H9 (cell line): ENCODE measurements around the gene AKAP9. TPM values are rescaled to one million over a fixed set of nuclear protein-coding genes. Genes with fewer than 3 reads are reported as not detected.
A peak's percentile ranks its signal among the peaks of the same experiment; 100 is the strongest.

Experiments used
- DNase-seq: peaks from one replicate; pipeline ENCODE4 v3.0.0-alpha.2; 2017
- H2AFZ ChIP-seq: one replicate; pipeline ENCODE4 v1.6.1; 2013; ENCODE audit warnings: mild to moderate bottlenecking, low read length, control low read depth, moderate library complexity
- H2AK5ac ChIP-seq: 2 replicates; pipeline ENCODE4 v1.6.1; 2013; ENCODE audit warnings: low read length, control low read depth, mixed read lengths; ENCODE audit not compliant: insufficient read length
- H2BK120ac ChIP-seq: one replicate; pipeline ENCODE4 v1.6.1; 2013; ENCODE audit warnings: low read depth, mild to moderate bottlenecking, low read length, control low read depth, inconsistent platforms; ENCODE audit not compliant: poor library complexity, severe bottlenecking
- H2BK12ac ChIP-seq: 2 replicates; pipeline ENCODE4 v1.6.1; 2013; ENCODE audit warnings: low read length, control low read depth, mixed read lengths, low read depth; ENCODE audit not compliant: insufficient read length
- H2BK15ac ChIP-seq: 2 replicates; pipeline ENCODE4 v1.6.1; 2013; ENCODE audit warnings: low read depth, low read length, control low read depth
- H2BK20ac ChIP-seq: one replicate; pipeline ENCODE4 v1.6.1; 2013; ENCODE audit warnings: low read depth, mild to moderate bottlenecking, low read length, control low read depth, inconsistent platforms; ENCODE audit not compliant: poor library complexity, severe bottlenecking
- H2BK5ac ChIP-seq: 2 replicates; pipeline ENCODE4 v1.6.1; 2013; ENCODE audit warnings: low read length, control low read depth, mixed read lengths; ENCODE audit not compliant: insufficient read length
- H3K14ac ChIP-seq: 2 replicates; pipeline ENCODE4 v1.6.1; 2013; ENCODE audit warnings: low read length, control low read depth; ENCODE audit not compliant: insufficient read depth
- H3K18ac ChIP-seq: 2 replicates; pipeline ENCODE4 v1.6.1; 2013; ENCODE audit warnings: low read depth, mild to moderate bottlenecking, mixed read lengths, low read length, control low read depth; ENCODE audit not compliant: insufficient read length
- H3K23ac ChIP-seq: 2 replicates; pipeline ENCODE4 v1.6.1; 2013; ENCODE audit warnings: low read length, control low read depth, mixed read lengths, low read depth; ENCODE audit not compliant: insufficient read length
- H3K23me2 ChIP-seq: 2 replicates; pipeline ENCODE4 v1.6.1; 2013; ENCODE audit warnings: low read depth, mild to moderate bottlenecking, mixed read lengths, low read length, control low read depth; ENCODE audit not compliant: insufficient read length, poor library complexity, severe bottlenecking
- H3K27ac ChIP-seq: 2 replicates; pipeline ENCODE4 v1.5.1; 2013; ENCODE audit warnings: low read length, control low read depth, mixed read lengths, low read depth; ENCODE audit not compliant: insufficient read length
- H3K27me3 ChIP-seq: 2 replicates; pipeline ENCODE4 v1.6.1; 2013; ENCODE audit warnings: low read length, control low read depth, inconsistent platforms; ENCODE audit not compliant: insufficient read depth
- H3K4ac ChIP-seq: 2 replicates; pipeline ENCODE4 v1.6.1; 2013; ENCODE audit warnings: low read depth, mild to moderate bottlenecking, control low read depth, inconsistent platforms, low read length, moderate library complexity
- H3K4me1 ChIP-seq: 2 replicates; pipeline ENCODE4 v1.6.1; 2013; ENCODE audit warnings: low read length, control low read depth, inconsistent platforms; ENCODE audit not compliant: insufficient read depth
- H3K4me2 ChIP-seq: 2 replicates; pipeline ENCODE4 v1.6.1; 2013; ENCODE audit warnings: low read length, control low read depth, mixed read lengths; ENCODE audit not compliant: insufficient read length, insufficient read depth
- H3K56ac ChIP-seq: 2 replicates; pipeline ENCODE4 v1.6.1; 2013; ENCODE audit warnings: low read depth, mild to moderate bottlenecking, mixed read lengths, low read length, control low read depth; ENCODE audit not compliant: insufficient read length
- H3K79me1 ChIP-seq: 2 replicates; pipeline ENCODE4 v1.6.1; 2013; ENCODE audit warnings: low read depth, mild to moderate bottlenecking, moderate library complexity, low read length, control low read depth, inconsistent platforms; ENCODE audit not compliant: insufficient read depth, poor library complexity, severe bottlenecking
- H3K79me2 ChIP-seq: 2 replicates; pipeline ENCODE4 v1.6.1; 2013; ENCODE audit warnings: low read length, control low read depth, inconsistent platforms; ENCODE audit not compliant: insufficient read depth
- H3K9ac ChIP-seq: 2 replicates; pipeline ENCODE4 v1.6.1; 2013; ENCODE audit warnings: low read length, control low read depth, mixed read lengths; ENCODE audit not compliant: insufficient read length; ENCODE audit errors: extremely low read depth
- H3K9me3 ChIP-seq: one replicate; pipeline ENCODE4 v1.6.1; 2013; ENCODE audit warnings: low read depth, low read length, inconsistent platforms; ENCODE audit not compliant: control insufficient read depth
- H3T11ph ChIP-seq: one replicate; pipeline ENCODE4 v1.6.1; 2013; ENCODE audit warnings: mild to moderate bottlenecking, low read length, control low read depth, inconsistent platforms
- H4K20me1 ChIP-seq: one replicate; pipeline ENCODE4 v1.6.1; 2013; ENCODE audit not compliant: control insufficient read depth, insufficient read length, insufficient read depth
- H4K5ac ChIP-seq: 2 replicates; pipeline ENCODE4 v1.6.1; 2013; ENCODE audit warnings: low read depth, mild to moderate bottlenecking, mixed read lengths, low read length, control low read depth; ENCODE audit not compliant: insufficient read length
- H4K8ac ChIP-seq: replicated peaks from 2 replicates; pipeline ENCODE4 v1.6.1; 2013; ENCODE audit warnings: low read length, control low read depth, mixed read lengths, low read depth; ENCODE audit not compliant: insufficient read length
- H4K91ac ChIP-seq: 2 replicates; pipeline ENCODE4 v1.6.1; 2013; ENCODE audit warnings: low read depth, mild to moderate bottlenecking, moderate library complexity, mixed read lengths, low read length, control low read depth; ENCODE audit not compliant: insufficient read length
- H3K27ac Mint-ChIP-seq, 3 experiments: 2 replicates in 2 of 3; 3 replicates in 1 of 3; pipeline ENCODE4 v1.8.0; 2020 to 2021; ENCODE audit warnings: mixed read lengths in 3 of 3, mild to moderate bottlenecking in 1 of 3, moderate library complexity in 1 of 3
- H3K27me3 Mint-ChIP-seq: 2 replicates; pipeline ENCODE4 v1.8.0; 2021; ENCODE audit warnings: low read depth, mild to moderate bottlenecking, moderate library complexity, mixed read lengths
- H3K36me3 Mint-ChIP-seq, 3 experiments: 2 replicates in 2 of 3; 3 replicates in 1 of 3; pipeline ENCODE4 v1.8.0; 2020 to 2021; ENCODE audit warnings: low read depth in 3 of 3, mixed read lengths in 3 of 3; ENCODE audit not compliant: insufficient read depth in 1 of 3
- H3K4me1 Mint-ChIP-seq, 2 experiments: 2 replicates each; pipeline ENCODE4 v1.8.0; 2020; ENCODE audit warnings: mixed read lengths in 2 of 2
- H3K4me3 Mint-ChIP-seq, 2 experiments: 2 replicates in 1 of 2; 3 replicates in 1 of 2; pipeline ENCODE4 v1.8.0; 2020 to 2021; ENCODE audit warnings: mild to moderate bottlenecking in 2 of 2, mixed read lengths in 2 of 2, moderate library complexity in 1 of 2
- H3K9me3 Mint-ChIP-seq, 2 experiments: 2 replicates in 1 of 2; 3 replicates in 1 of 2; pipeline ENCODE4 v1.8.0; 2020; ENCODE audit warnings: mild to moderate bottlenecking in 2 of 2, mixed read lengths in 2 of 2, moderate library complexity in 1 of 2
- WGBS: extraction: QIAGEN DNeasy Blood & Tissue Kit; methylation state at CpG from one replicate; pipeline ENCODE4 v1.1.7; 2013; ENCODE audit warnings: missing lambda C conversion rate, low lambda C conversion rate, mixed read lengths; ENCODE audit not compliant: insufficient read length; ENCODE audit errors: extremely low coverage; 5-methylcytosine and 5-hydroxymethylcytosine counted together
- total RNA-seq: library from RNA; stranded (reverse); gene quantifications from 2 replicates; pipeline ENCODE4 v1.2.1, GENCODE V29; 2021
- TF ChIP-seq, protein P1 (sequence below): fragments of 200-600 bp; sonication (generic); conservative IDR thresholded peaks from 3 replicates; pipeline ENCODE4 v1.8.0; 2021; ENCODE audit warnings: antibody characterized with exemption, mild to moderate bottlenecking

AKAP9 gene
- total RNA-seq, 1 experiment from 2014 or later, result 22.4 TPM

DNA sequence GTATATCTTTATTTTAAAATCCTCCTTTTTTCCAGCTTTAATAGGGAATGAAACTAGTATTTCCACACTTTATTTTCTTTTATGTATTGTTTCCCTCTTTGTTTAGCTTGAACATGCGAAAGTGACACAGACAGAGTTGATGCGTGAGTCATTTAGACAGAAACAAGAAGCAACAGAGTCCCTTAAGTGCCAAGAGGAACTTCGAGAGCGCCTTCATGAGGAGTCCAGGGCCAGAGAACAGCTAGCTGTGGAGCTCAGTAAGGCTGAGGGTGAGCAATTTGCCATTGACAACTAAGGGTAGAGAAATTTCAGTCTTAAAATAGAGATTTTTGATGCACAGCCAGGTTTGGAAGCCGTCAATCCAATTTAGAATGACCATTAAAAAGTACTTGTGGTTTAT, 120.5 kb downstream of the AKAP9 start:
- H3K4me2 ChIP-seq, result no peak overlapping the region
- TF ChIP-seq, protein P1, sequence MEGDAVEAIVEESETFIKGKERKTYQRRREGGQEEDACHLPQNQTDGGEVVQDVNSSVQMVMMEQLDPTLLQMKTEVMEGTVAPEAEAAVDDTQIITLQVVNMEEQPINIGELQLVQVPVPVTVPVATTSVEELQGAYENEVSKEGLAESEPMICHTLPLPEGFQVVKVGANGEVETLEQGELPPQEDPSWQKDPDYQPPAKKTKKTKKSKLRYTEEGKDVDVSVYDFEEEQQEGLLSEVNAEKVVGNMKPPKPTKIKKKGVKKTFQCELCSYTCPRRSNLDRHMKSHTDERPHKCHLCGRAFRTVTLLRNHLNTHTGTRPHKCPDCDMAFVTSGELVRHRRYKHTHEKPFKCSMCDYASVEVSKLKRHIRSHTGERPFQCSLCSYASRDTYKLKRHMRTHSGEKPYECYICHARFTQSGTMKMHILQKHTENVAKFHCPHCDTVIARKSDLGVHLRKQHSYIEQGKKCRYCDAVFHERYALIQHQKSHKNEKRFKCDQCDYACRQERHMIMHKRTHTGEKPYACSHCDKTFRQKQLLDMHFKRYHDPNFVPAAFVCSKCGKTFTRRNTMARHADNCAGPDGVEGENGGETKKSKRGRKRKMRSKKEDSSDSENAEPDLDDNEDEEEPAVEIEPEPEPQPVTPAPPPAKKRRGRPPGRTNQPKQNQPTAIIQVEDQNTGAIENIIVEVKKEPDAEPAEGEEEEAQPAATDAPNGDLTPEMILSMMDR, result no peak
- H2BK15ac ChIP-seq, result no peak overlapping the region
- Mint-ChIP-seq H3K36me3 (no peaks in the 10 kb centered on the region; a peak in 1 of 7 replicates), H3K27ac (peak overlapping the region in 1 of 3 experiments; percentile 25; a peak in 1 of 7 replicates), H3K4me3 (no peak overlapping the region), H3K4me1 (peaks cover 8 to 9% of the 10 kb centered on the region in 2 experiments), H3K27me3 (no peaks in the 10 kb centered on the region), H3K9me3 (no peaks in the 10 kb centered on the region)
- no peaks in the 10 kb centered on the region for H3K79me2 ChIP-seq
- H4K20me1 ChIP-seq, result no peaks in the 10 kb centered on the region
- no peak overlapping the region for H4K8ac ChIP-seq
- no peak for DNase-seq
- no peak overlapping the region for H3K23ac ChIP-seq
- no peak overlapping the region for H2BK12ac ChIP-seq
- H2BK20ac ChIP-seq, result no peak overlapping the region
- H2BK120ac ChIP-seq, result no peak overlapping the region
- H4K91ac ChIP-seq, result no peak overlapping the region
- no peaks in the 10 kb centered on the region for H3K9me3 ChIP-seq
- no peak overlapping the region for H3K9ac ChIP-seq
- H3K27ac ChIP-seq, result no peak overlapping the region
- no peak overlapping the region for H3K56ac ChIP-seq
- no peak overlapping the region for H2BK5ac ChIP-seq
- H3K27me3 ChIP-seq, result no peaks in the 10 kb centered on the region
- no peaks in the 10 kb centered on the region for H3K23me2 ChIP-seq
- no peak overlapping the region for H2AFZ ChIP-seq
- H4K5ac ChIP-seq, result no peak overlapping the region
- no peak overlapping the region for H3T11ph ChIP-seq
- H3K4ac ChIP-seq, result no peak overlapping the region
- H3K4me1 ChIP-seq, result no peaks in the 10 kb centered on the region
- no peak overlapping the region for H3K18ac ChIP-seq
- H3K79me1 ChIP-seq, result no peaks in the 10 kb centered on the region
- WGBS, result no CpG with 5 or more reads among the region's 5 CpGs
- H2AK5ac ChIP-seq, result no peak overlapping the region
- H3K14ac ChIP-seq, result no peak overlapping the region
